ENCODE data around the gene HAAO. TPM values are rescaled to one million over a fixed set of nuclear protein-coding genes. Genes with fewer than 3 reads are reported as not detected.

Gene HAAO
- total and polyA plus RNA-seq, 2 of the 8 experiments (the other 6 are each of a cell fraction or from before 2014, with no cell fraction given): 2.5 to 7.0 TPM

GRCh38 chr2:42813763-42814162 lies 21.4 kb upstream of the HAAO start:
- no peak overlapping the region for H3K4ac ChIP-seq (replicated peaks; ENCODE audit: insufficient read length, low read depth, low read length)
- no peak overlapping the region for H2BK15ac ChIP-seq (ENCODE audit: low read length)
- DNase-seq (ENCODE audit: low read depth in 1 of 2, low spot score in 2 of 2) (no peak), FAIRE-seq (no peak)
- H3K9me3 ChIP-seq (ENCODE audit: insufficient read depth in 2 of 2, low read depth in 1 of 2, low read length in 1 of 2): 0 out of 4 replicates have a peak, but pooled peaks cover 0 to 3% of the 10 kb centered on the region in 2 experiments
- WGBS, 2 experiments (ENCODE audit: extremely low coverage in 1 of 2, insufficient coverage in 1 of 2, insufficient read length in 1 of 2, insufficient replicate concordance in 2 of 2, low coverage in 1 of 2, low lambda C conversion rate in 2 of 2, missing lambda C conversion rate in 1 of 2): 84% methylated on average over 2 of the region's 2 CpGs; no CpG with 5 or more reads in 1 of the 2 experiments
- no peak overlapping the region for H4K8ac ChIP-seq (ENCODE audit: extremely low read depth, insufficient read depth, low read length)
- no peak overlapping the region for H2AK5ac ChIP-seq (ENCODE audit: low read depth, low read length)
- no peak overlapping the region for H3K23ac ChIP-seq (ENCODE audit: insufficient read length)
- H3K9ac ChIP-seq (replicated peaks in 1 of 4; ENCODE audit: extremely low read depth in 1 of 4, low read depth in 3 of 4, low read length in 3 of 4): no peak overlapping the region
- CTCF ChIA-PET (ENCODE audit: partially characterized antibody): interaction anchor here (0.7 to 11.8 kb wide), 24 partner anchors 9 to 984 kb away, joined by 3 to 119 read pairs (median 4); no protein-coding TSS in a partner anchor
- H3K27ac ChIP-seq (ENCODE audit: low read depth, low read length): no peak overlapping the region
- H3K27me3 ChIP-seq (replicated peaks in 1 of 4; ENCODE audit: control insufficient read depth in 3 of 4, extremely low read depth in 1 of 4, insufficient read depth in 3 of 4, low read length in 3 of 4): no peaks in the 10 kb centered on the region
- H2BK5ac ChIP-seq (ENCODE audit: low read depth, low read length): no peak overlapping the region
- no peak overlapping the region for H3K18ac ChIP-seq (ENCODE audit: extremely low read depth, low read length)
- H3K4me2 ChIP-seq (ENCODE audit: insufficient read depth in 1 of 2, low read depth in 2 of 2, low read length in 2 of 2): no peak overlapping the region
- peaks cover 4% of the 10 kb centered on the region; the same call in 1 of the 2 replicates for H3K23me2 ChIP-seq (ENCODE audit: low read depth, low read length)
- no peak overlapping the region for H2BK12ac ChIP-seq (ENCODE audit: low read depth, low read length)
- H3K4me3 ChIP-seq (ENCODE audit: extremely low read depth in 1 of 4, insufficient read depth in 2 of 4, low read depth in 3 of 4, low read length in 4 of 4): no peak overlapping the region
- TF ChIP-seq SUZ12 (IDR thresholded peaks at IDR 0.05; ENCODE audit: low read length) (no peak), TCF12 (IDR thresholded peaks at IDR 0.05; ENCODE audit: low read depth, low read length) (no peak), PHF8 (conservative IDR thresholded peaks at IDR 0.05; ENCODE audit: low read depth, low read length) (no peak), TBP (IDR thresholded peaks at IDR 0.05; ENCODE audit: low read depth, low read length) (no peak), RXRA (IDR thresholded peaks at IDR 0.05; ENCODE audit: insufficient read depth, low read depth, low read length) (no peak), SAP30 (IDR thresholded peaks at IDR 0.05; ENCODE audit: insufficient read depth, insufficient replicate concordance, low read length) (no peak), RAD21 (IDR thresholded peaks at IDR 0.05 in 1 of 2, conservative IDR thresholded peaks at IDR 0.05 in 1 of 2; ENCODE audit: low read depth in 2 of 2, low read length in 2 of 2) (no peak), CREB1 (IDR thresholded peaks at IDR 0.05) (no peak), CBX5 (IDR thresholded peaks at IDR 0.05; ENCODE audit: low read depth, low read length) (no peak), SIRT6 (IDR thresholded peaks at IDR 0.05; ENCODE audit: low read length) (no peak), E2F6 (IDR thresholded peaks at IDR 0.05) (no peak)
- no peak overlapping the region for H3K56ac ChIP-seq (replicated peaks; ENCODE audit: insufficient read length, low read depth, low read length)
- no peaks in the 10 kb centered on the region for H3K79me2 ChIP-seq (ENCODE audit: control insufficient read depth in 1 of 2, insufficient read depth in 2 of 2, low read length in 2 of 2)
- POLR2A ChIA-PET (ENCODE audit: partially characterized antibody): interaction anchor here (0.6 kb wide), 1 partner anchor 197 kb away, joined by 3 read pairs; no protein-coding TSS in a partner anchor
- H4K5ac ChIP-seq (ENCODE audit: insufficient read length, low read depth, low read length): no peak overlapping the region
- no peaks in the 10 kb centered on the region for H3K79me1 ChIP-seq (ENCODE audit: low read depth, low read length)
- H4K20me1 ChIP-seq (replicated peaks in 1 of 2; ENCODE audit: control insufficient read depth in 1 of 2, insufficient read depth in 2 of 2, low read length in 2 of 2): no peaks in the 10 kb centered on the region
- no peak overlapping the region for H2AFZ ChIP-seq (ENCODE audit: low read length)
- peaks cover 0 to 3% (median 0%) of the 10 kb centered on the region in 4 experiments; a peak in 4 of 7 replicates for H3K4me1 ChIP-seq (replicated peaks in 1 of 4; ENCODE audit: control insufficient read depth in 3 of 4, insufficient read depth in 4 of 4, low read length in 3 of 4)
- H2BK20ac ChIP-seq (ENCODE audit: low read length): no peak overlapping the region
- no peak overlapping the region for H2BK120ac ChIP-seq (replicated peaks; ENCODE audit: low read depth, low read length)
- no peaks in the 10 kb centered on the region for H3K36me3 ChIP-seq (ENCODE audit: control insufficient read depth in 2 of 4, insufficient read depth in 4 of 4, low read length in 3 of 4)
- no peak overlapping the region for H3K14ac ChIP-seq (ENCODE audit: insufficient read length)
- H4K91ac ChIP-seq (replicated peaks; ENCODE audit: insufficient read length, low read length): no peak overlapping the region

Data from H1 (cell line).